GM10266 (cell line): ENCODE measurements around the gene MOB3A.

Experiments used
- DNase-seq: peaks from one replicate; pipeline ENCODE4 v3.0.0; 2012; ENCODE audit errors: extremely low spot score
- CTCF ChIP-seq: IDR thresholded peaks from 2 replicates; pipeline ENCODE4 v1.5.1; 2012; ENCODE audit warnings: mild to moderate bottlenecking, low read depth; ENCODE audit not compliant: control insufficient read depth, insufficient read depth; ENCODE audit errors: missing control alignments

The MOB3A gene

GRCh38 chr19:2112516-2113320, 16.6 kb upstream of the MOB3A start:
- DNase-seq = no peak
- no peak for TF ChIP-seq CTCF

DNA sequence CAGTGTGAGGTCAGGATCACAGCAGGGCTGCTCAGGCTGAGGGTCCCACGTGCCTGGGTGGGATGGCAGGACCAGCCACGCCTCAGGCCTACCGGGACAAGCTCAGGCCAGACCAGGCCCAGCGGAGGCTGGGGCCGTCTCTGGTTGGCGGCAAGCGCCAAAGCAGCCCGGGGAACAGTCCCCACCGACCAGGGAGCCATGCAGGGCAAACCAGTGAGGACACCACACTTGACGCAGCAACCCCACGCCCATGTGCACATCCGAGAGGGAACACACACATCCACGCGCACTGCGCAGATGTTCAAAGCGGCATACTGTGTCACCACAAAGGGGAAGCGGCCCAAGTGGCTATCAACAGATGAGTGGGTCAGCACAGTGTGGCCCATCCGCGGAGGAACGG, 15.8 kb upstream of the MOB3A start:
- TF ChIP-seq CTCF = no peak
- DNase-seq = no peak

- TF ChIP-seq CTCF = no peak
Observed at GRCh38 chr19:2111425-2111824, 15.3 kb upstream of the MOB3A start.

GRCh38 chr19:2110822-2111221, 14.7 kb upstream of the MOB3A start:
- TF ChIP-seq CTCF = peak; percentile 20
- no peak for DNase-seq

More at GRCh38 chr19:2111425-2111824, 15.3 kb upstream of the MOB3A start:
- no peak for DNase-seq

DNA sequence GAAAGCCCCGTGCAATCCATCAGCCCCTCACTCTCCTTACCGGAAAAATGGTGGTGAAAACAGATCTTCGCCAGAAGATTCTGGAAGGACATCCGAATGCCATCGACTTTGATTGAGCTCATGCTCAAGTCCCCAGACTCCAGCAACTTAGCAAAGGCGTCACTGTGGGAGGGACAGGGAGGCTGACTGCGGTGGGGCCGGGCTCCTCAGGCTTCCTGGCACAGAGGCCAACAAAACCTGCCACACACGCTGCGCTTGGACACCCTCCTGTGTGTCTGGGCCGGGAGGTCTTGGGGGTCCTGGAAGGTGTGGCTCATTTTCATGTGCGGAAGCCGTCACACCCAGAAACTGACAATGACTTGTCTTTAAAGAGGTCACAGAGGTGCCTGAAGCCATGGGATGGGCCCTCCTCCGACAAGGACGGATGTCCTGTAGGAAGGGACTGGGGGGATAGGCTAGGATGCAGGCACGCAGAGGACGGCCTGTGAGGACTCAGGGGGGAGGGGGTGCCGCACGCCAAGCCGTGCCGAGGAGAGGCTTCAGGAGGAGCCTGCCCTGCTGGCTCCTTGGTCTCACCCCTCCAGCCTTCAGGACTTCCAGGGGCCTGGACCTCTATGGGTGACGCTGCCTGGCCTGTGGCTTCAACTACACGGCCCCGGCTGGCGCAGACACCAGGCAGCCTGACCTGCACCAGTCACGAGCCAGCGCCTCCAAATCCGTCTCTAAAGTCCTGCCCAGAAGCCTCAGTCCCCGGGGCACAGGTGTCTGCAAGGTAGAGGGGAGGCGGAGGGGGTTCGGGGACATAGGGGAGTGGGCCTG, 13.1 kb upstream of the MOB3A start:
- TF ChIP-seq CTCF = no peak
- no peak for DNase-seq

DNA sequence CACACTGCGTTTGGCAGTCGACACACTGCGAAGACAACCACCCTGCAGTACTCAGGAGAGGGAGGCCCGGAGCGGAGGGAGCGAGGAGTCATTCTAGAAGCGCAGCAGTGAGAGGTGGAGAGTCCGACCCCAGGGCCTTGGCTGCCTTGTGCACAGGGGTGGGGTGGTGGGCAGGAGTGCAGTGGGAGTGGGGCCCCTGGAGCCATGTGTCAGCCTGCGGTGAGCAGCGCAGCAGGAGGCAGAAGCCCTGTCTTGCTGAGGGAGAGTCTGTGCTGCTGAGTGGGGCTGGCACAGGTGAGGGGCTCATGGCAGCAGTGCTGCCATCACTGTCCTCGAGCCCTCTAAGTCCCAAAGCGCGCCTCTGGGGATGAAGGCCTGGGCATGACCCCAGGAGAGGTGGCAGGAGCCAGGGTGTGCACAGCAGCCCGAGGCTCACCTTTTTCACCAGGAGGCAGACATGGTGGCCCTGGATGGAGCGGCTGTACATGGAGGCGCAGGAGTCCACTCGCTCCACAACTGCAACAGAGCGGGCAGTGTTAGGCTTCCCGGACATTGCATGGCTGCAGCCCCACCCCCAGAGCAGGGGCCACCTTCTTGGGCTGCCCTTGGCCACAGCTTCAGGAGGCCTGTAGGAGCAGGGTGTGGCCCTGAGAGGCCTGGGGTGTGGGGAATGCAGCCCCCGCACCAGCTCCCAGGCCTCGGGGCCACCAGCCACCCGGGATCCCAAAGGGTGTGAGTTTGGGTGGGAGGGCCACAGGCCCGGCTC, 12.3 kb upstream of the MOB3A start:
- TF ChIP-seq CTCF = no peak
- no peak for DNase-seq
